DMS53 treated with DMSO at 0.1 percent for 48 hours (cell line): ENCODE measurements around the gene SHE.

Experiments
- DNase-seq: peaks from one replicate; lab custom pipeline; 2025; ENCODE audit not compliant: unreplicated experiment; lab: John Stamatoyannopoulos, UW

The SHE gene

GRCh38 chr1:154481053-154481452 is 21.2 kb downstream of the SHE start:
- no peak for DNase-seq

DNA sequence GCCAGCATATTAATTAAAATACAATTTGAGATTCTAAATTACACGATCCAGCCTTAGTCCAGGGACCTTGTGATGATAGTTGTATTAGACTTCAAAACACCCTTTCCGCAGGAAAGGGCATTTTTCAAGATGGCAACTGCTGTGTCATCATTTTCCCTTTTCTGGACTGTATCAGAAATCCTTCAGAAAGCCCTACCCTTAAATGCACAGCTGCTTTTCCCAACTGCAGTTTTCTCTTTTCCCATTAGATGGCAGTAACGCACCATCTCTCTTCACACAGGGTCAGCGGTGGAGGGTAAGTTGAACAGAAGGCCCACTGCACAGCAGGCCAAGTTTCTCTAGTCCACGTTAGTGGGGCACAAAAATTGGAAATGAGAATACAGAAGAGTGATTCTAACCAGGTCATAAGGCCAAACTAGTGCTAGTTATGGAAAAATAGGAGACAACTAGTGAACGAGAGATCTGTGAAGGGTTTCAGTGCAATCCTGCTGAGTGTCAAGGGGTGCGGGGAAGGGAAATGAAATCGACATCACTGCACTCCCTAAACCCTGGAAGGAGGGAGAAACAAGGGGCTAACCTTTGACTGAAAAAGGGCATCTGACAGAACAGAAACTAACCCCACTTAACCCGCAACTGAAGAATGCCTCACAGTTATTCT is 22.3 kb downstream of the SHE start:
- peak; percentile 78 for DNase-seq

DNA sequence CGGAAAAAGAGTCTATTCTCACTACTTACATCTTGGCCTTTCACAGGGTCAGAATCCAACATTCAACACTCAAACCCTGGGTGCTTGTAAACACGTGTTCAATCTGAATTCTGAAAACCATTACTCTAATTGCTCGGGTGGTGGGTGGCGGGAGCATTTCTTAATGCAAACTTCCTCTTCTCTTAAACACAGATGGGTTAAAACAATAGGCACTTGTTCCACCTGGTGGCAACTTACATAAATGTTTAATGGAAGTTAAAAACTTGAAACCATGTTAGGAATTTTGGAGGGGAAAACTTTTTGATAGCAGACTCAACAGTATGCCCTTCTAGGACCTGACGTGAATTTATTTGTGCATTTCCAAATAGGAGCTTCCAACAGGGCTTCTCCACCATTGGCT is 23.6 kb downstream of the SHE start:
- no peak for DNase-seq

DNA sequence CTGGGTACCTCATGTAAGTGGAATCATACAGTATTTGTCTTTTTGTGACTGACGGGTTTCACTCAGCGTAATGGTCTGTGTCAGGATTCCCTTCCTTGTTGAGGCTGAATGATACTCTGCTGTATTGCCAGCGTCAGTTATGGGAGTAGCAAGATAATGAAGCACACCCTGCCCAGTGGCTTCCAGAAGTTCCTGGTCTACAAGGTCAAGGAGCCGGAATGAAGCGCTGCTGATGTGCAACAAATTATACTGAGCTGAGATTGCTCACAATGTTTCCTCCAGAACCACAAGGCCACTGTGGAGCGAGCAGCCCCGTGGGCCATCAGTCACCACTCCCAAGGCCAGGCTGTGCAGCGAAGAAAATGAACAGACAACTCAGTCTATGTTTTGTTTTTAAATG is 24.2 kb downstream of the SHE start:
- no peak for DNase-seq

DNA sequence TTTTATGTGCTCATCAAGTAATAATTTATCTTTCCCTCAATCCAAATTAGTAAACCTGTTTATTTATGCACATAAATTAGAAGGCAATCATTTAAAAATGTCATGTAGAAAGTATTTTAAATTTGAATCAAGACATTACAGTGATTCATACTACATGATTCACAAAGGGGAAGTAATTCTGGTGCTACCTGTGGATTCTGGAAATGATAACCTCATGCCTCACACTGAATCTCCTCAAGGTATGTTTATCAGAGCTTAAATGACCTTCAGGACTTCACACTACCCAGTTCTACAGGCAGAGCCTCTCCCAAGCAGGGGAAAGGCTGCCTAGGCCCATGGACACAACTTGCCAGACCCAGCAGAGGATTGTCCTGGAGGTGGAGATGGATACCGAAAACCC is 25.4 kb downstream of the SHE start:
- DNase-seq = no peak

GRCh38 chr1:154474802-154475201 is 27.4 kb downstream of the SHE start:
- DNase-seq = no peak

GRCh38 chr1:154471304-154471703 is 30.9 kb downstream of the SHE start:
- no peak for DNase-seq

DNA sequence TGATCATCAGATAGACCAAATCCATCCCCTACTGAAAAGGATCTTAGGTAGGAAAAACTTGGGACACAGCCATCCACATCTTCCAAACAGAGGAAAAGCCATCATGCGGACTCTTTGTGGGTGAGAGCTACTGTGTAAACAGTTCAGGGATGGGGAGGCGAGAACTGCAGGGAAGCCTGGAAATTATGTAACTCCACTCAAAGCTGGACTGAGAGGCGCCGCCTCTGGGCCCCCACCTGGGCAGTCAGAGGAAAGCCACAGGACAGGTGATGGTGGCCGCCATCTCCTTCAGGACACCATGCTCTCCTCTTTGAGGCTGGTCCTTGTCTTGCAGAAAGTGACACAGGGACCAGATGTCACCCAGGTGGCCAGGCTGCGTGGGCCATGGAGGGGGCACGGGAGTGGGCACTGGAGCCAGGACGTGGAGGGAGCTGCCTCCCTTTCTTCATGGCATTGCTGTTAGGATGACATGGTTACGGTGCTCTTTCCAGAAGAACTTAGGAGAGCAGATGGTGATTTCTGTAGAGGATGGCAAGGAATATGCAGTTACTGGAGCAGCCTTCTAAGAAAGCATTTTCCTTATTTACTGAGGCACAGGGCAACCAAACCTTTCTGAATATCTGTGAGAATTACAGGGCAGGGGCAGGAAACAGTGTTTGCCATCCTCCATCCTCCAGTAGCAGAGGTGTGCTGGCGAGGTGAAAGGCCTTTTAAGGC is 32.2 kb downstream of the SHE start:
- peak; percentile 23 for DNase-seq

DNA sequence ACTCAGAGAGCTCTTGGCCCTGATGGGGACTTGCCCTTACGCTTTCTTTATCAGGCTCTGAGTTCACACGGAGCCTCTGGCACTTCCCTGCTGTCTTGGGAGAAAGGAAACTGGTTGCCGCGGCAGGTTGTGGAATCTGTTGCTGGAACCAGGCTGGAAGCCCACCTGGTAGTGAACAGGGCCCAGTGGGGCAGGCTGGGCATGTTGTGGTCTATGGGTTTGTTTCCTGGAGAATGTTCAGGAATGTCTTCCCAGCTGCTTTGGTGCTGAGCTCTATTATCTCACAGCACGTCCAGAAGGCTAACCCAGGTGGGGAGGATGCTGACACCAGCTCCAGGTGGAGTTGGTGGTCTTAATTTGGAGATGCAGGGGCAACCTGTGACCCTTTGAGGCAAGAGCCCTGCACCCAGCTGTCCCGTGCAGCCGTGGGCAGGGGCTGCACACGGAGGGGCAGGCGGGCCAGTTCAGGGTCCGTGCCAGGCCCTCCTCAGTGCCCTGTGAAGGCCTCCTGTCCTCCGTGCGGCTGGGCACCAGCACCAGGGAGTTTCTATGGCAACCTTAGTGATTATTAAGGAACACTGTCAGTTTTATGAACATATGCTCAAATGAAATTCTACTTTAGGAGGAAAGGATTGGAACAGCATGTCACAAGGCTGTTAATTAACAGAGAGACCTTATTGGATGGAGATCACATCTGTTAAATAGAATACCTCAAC is 33.5 kb downstream of the SHE start:
- DNase-seq = no peak

DNA sequence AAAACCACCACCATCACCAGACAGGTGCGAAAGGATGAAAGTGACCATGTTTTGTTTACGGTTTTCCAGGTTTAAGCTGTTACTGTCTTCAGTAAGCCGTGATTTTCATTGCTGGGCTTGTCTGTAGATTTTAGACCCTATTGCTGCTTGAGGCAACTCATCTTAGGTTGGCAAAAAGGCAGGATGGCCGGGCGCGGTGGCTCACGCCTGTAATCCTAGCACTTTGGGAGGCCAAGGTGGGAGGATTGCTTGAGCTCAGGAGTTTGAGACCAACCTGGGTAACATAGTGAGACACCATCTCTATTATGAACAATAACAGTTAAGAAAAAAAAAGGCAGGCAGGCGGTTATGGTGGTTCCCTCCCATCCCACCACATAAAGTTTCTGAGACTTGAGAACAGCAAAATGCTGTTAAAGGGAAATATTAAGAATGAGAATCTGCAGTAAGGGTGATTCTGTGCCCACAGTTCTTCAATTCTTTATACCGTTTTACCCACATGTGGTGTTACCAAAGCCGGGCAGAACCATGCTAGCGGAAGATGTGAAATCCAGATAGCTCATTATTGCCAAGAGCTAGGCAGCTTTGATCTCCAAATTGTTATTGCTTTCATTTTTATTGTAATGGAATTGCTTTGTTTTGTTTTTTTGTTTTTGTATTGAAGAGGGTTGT is 34.6 kb downstream of the SHE start:
- no peak for DNase-seq

- DNase-seq = no peak
Observed at GRCh38 chr1:154466921-154467417, 35.2 kb downstream of the SHE start.

DNA sequence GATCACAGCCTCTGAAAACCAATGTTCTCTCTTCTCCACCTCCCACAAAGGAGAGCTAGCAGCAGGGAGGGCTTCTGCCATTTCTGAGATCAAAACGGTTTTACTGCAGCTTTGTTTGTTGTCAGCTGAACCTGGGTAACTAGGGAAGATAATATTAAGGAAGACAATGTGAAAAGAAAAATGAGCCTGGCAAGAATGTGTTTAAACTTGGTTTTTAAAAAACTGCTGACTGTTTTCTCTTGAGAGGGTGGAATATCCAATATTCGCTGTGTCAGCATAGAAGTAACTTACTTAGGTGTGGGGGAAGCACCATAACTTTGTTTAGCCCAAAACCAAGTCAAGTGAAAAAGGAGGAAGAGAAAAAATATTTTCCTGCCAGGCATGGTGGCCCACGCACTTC is 36.0 kb downstream of the SHE start:
- no peak for DNase-seq

- DNase-seq = no peak
Observed at GRCh38 chr1:154465621-154466195, 36.5 kb downstream of the SHE start.

DNA sequence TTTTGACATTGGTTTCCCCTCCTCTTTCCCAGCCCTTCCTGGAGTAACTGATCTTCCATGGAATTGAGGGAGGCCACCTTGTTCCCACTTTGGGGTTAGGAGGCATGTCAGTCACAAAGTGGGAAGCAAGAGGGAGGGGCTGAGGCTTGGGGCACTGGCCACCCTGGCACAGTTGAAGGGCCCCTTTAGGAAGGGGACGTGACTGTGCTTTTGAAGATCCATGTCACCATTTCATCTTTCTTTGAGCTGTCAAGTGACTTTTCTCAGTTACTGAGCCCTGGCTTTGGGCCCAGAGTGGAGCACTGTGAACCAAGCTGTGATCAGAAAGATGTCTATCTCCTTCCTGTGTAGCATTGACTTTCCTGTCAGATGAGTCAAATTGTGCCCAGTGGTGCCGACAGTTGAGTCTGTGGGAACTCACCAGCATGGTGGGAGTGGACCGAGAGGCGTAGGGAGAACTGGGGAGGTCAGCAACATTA is 38.7 kb downstream of the SHE start:
- no peak for DNase-seq

DNA sequence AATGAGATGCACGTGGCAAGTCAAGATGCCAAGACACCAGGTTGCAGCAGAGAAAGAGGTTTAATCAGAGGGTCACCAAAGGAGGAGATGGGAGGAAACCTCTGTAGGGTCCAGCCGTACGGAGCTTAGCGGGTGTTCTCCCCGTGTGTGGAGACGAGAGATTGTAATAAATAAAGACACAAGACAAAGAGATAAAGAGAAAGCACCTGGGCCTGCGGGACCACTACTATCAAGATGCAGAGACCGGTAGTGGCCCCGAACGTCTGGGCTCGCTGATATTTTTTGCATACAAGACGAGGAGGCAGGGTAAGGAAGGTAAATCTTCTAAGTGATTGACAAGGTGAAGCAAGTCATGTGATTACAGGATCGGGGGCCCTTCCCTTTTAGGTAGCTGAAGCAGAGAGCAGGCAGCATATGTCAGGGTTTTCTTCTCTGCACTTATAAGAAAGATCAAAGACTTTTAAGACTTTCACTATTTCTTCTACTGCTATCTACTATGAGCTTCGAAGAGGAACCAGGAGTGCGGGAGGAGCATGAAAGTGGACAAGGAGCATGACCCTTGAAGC is 41.4 kb downstream of the SHE start:
- DNase-seq = no peak

GRCh38 chr1:154459080-154459479 is 43.1 kb downstream of the SHE start:
- no peak for DNase-seq

DNA sequence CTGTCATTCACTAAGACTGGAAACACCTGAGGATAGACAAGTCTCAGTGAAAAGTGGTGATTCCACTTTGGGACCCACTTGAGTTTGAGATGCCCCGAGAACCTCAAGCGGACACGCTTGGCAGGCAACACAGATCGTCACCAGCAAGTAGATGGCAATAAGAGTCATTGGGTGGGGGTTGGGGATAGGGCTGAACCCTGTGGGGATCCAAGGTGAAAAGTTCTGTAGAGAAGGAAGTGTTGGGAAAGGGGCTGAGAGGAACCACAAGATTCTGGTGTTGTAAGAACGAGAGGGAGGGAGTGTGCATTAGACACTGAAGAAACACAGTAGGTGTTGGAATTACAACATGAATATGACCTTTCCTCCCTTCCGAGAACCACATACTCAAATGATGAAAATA is 45.6 kb downstream of the SHE start:
- DNase-seq = no peak

- DNase-seq = no peak
Observed at GRCh38 chr1:154454386-154455120, 47.7 kb downstream of the SHE start.

DNA sequence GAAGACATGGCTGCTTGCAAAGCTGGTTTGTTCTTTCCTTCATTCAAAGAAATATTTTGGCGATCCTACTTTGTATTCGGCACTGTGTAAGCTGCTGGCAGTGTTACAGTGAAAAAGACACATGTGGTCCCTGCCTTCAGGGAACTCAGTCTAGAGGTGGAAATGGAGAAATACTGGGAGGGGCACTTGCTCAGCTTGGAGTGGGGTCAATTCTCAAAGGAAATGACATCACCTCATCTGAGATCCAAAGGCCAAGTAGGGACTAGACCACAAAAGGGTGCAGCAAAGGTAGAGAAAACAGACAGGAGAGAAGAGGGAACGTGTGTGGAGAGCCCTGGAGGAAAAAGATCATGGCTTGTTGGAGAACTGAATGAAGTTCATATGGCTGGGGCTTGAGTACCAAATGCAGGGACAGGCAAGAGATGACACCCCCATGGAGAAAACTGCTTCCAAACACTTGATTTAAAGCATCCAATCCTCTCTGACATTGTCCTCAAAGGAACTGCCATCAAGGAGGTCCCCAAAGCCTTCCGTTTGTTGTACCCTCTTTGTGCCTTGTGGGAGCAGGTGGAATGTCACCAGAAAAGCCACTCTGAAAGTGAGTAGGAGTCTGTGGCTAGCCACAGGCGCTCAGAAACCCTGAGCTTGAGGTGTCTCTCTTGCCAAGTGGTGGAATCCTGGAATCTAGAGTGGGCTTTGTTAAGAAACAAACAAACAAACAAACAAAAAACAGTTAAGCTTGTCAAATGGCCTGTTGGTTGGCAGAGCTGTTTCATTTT is 48.4 kb downstream of the SHE start:
- no peak for DNase-seq
